Measurements from ENCODE around the gene GAS2L3.

Gene GAS2L3

GRCh38 chr12:100668945-100669536, 95.6 kb downstream of the GAS2L3 start:
- peak; percentile 54 to 60 for DNase-seq

- DNase-seq: no peak
These were observed 96.4 kb downstream of the GAS2L3 start for GRCh38 chr12:100669922-100670321.

- no peak for DNase-seq
These were observed 98.1 kb downstream of the GAS2L3 start for GRCh38 chr12:100671396-100672074.

- DNase-seq: peak; percentile 31 to 39
These were observed 98.7 kb downstream of the GAS2L3 start for GRCh38 chr12:100672075-100672592.

GRCh38 chr12:100674036-100674888, 100.8 kb downstream of the GAS2L3 start:
- DNase-seq: no peak
